Upper lobe of left lung (tissue), 4 donors: ENCODE data around the gene DCAF8.
A peak's percentile ranks its signal among the peaks of the same experiment; 100 is the strongest.

Experiments used
- POLR2A ChIP-seq, 4 donors: fragments of 450-650 bp; IDR thresholded peaks; one replicate each; pipeline ENCODE4 v1.5.1; 2016 to 2017; ENCODE audit warnings: antibody characterized with exemption in 4 of 4, mild to moderate bottlenecking in 2 of 4
- POLR2AphosphoS5 ChIP-seq, 2 donors: sonication (generic); formaldehyde crosslinking; IDR thresholded peaks; one replicate each; pipeline ENCODE4 v1.5.1; 2017; ENCODE audit warnings: antibody characterized with exemption in 2 of 2
- TF ChIP-seq, protein P1 (sequence below), 6 experiments: fragments of 450-650 bp in 4 of 6; fragments of 200-600 bp in 2 of 6; sonication (generic) in 2 of 6; IDR thresholded peaks; one replicate each; pipeline ENCODE4 v1.5.1; 2016 to 2019; ENCODE audit warnings: antibody characterized with exemption in 6 of 6

GRCh38 chr1:160291248-160292220, 29.2 kb upstream of the DCAF8 start:
- TF ChIP-seq, protein P1, sequence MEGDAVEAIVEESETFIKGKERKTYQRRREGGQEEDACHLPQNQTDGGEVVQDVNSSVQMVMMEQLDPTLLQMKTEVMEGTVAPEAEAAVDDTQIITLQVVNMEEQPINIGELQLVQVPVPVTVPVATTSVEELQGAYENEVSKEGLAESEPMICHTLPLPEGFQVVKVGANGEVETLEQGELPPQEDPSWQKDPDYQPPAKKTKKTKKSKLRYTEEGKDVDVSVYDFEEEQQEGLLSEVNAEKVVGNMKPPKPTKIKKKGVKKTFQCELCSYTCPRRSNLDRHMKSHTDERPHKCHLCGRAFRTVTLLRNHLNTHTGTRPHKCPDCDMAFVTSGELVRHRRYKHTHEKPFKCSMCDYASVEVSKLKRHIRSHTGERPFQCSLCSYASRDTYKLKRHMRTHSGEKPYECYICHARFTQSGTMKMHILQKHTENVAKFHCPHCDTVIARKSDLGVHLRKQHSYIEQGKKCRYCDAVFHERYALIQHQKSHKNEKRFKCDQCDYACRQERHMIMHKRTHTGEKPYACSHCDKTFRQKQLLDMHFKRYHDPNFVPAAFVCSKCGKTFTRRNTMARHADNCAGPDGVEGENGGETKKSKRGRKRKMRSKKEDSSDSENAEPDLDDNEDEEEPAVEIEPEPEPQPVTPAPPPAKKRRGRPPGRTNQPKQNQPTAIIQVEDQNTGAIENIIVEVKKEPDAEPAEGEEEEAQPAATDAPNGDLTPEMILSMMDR (IDR thresholded peaks at IDR 0.05): peak; percentile 65 to 88 (median 80)
- TF ChIP-seq POLR2A (IDR thresholded peaks at IDR 0.05) (no peak), POLR2AphosphoS5 (IDR thresholded peaks at IDR 0.05) (no peak)
